HCT116 (cell line): Measurements from ENCODE around the gene FAM204A. TPM values are rescaled to one million over a fixed set of nuclear protein-coding genes. Genes with fewer than 3 reads are reported as not detected.

ENCODE experiments used
- ATAC-seq: fragments of 200-7000 bp; cut with Tn5 transposase; 2 replicates; pipeline ENCODE4 v1.9.1; 2020; ENCODE audit warnings: mild to moderate bottlenecking, moderate library complexity
- BruUV-seq: library from RNA; stranded (reverse); fragments of 400-500 nt; replicated peaks from 2 replicates; lab custom pipeline; 2021; lab: Mats Ljungman, UMichigan
- CTCF ChIA-PET: fragments of 300-600 bp; sonication (Branson Sonifier 250); formaldehyde crosslinking; loops from one replicate; lab custom pipeline; 2021; ENCODE audit warnings: antibody characterized with exemption; lab: Charles Lee
- POLR2A ChIA-PET: fragments of 300-600, 350-600 bp; sonication (Branson Sonifier 250); formaldehyde crosslinking; loops from one replicate; lab custom pipeline; 2021; ENCODE audit warnings: antibody characterized with exemption; lab: Charles Lee
- RAD21 ChIA-PET, 2 experiments: fragments of 300-600 bp; sonication (Branson Sonifier 250); formaldehyde crosslinking; loops; one replicate each; lab custom pipeline; 2023; ENCODE audit warnings: low total read pairs in 2 of 2; ENCODE audit not compliant: uncharacterized antibody in 2 of 2, unreplicated experiment in 2 of 2, low non-redundant PET in 1 of 2; lab: Charles Lee
- DNase-seq: peaks from one replicate; pipeline ENCODE4 v3.0.0-alpha.2; 2010; ENCODE audit warnings: low read depth, low spot score
- H2AFZ ChIP-seq: fragments of 200-600 bp; shearing (Covaris generic), sonication (generic); 2 replicates; pipeline ENCODE4 v1.6.1; 2017; ENCODE audit warnings: low read depth, mixed run types, mixed read lengths, antibody characterized with exemption, low read length; ENCODE audit not compliant: poor library complexity, severe bottlenecking
- H3K27ac ChIP-seq: 2 replicates; pipeline ENCODE4 v1.5.1; 2012; ENCODE audit warnings: low read depth, low read length
- H3K27me3 ChIP-seq: fragments of 200-600 bp; sonication (generic); 2 replicates; pipeline ENCODE4 v1.6.1; 2016; ENCODE audit warnings: mixed run types, low read length, mixed read lengths; ENCODE audit not compliant: insufficient read depth
- H3K36me3 ChIP-seq, 2 experiments: fragments of 200-500 bp in 1 of 2; fragments of 200-600 bp in 1 of 2; sonication (Bioruptor generic) in 1 of 2; sonication (generic) in 1 of 2; 2 replicates each; pipeline versions ENCODE4 v1.5.1 to v1.6.1; 2014 to 2016; ENCODE audit warnings: low read length in 2 of 2, inconsistent platforms in 1 of 2, mixed read lengths in 1 of 2, mixed run types in 1 of 2; ENCODE audit not compliant: insufficient read depth in 2 of 2, control insufficient read depth in 1 of 2
- H3K4me1 ChIP-seq, 2 experiments: fragments of 200-600 bp in 1 of 2; sonication (generic) in 1 of 2; 2 replicates each; pipeline versions ENCODE4 v1.5.1 to v1.6.1; 2012 to 2017; ENCODE audit warnings: low read length in 2 of 2, inconsistent platforms in 1 of 2, mild to moderate bottlenecking in 1 of 2, mixed read lengths in 1 of 2, mixed run types in 1 of 2, moderate library complexity in 1 of 2; ENCODE audit not compliant: insufficient read depth in 2 of 2, control insufficient read depth in 1 of 2
- H3K4me2 ChIP-seq: fragments of 200-600 bp; sonication (generic); 2 replicates; pipeline ENCODE4 v1.6.1; 2017; ENCODE audit warnings: mixed run types, low read length, mixed read lengths
- H3K4me3 ChIP-seq, 2 experiments: fragments of 200-600 bp in 1 of 2; sonication (generic) in 1 of 2; replicated peaks in 1 of 2; 2 replicates each; pipeline ENCODE4 v1.5.1; 2011 to 2016; ENCODE audit warnings: low read length in 2 of 2, control low read depth in 1 of 2, low read depth in 1 of 2, mild to moderate bottlenecking in 1 of 2, mixed read lengths in 1 of 2, mixed run types in 1 of 2
- H3K79me2 ChIP-seq: fragments of 200-600 bp; sonication (generic); 2 replicates; pipeline ENCODE4 v1.6.1; 2017; ENCODE audit warnings: mild to moderate bottlenecking, mixed run types, low read length, moderate library complexity, mixed read lengths; ENCODE audit not compliant: insufficient read depth
- H3K9ac ChIP-seq: fragments of 200-600 bp; sonication (generic); 2 replicates; pipeline ENCODE4 v1.6.1; 2016; ENCODE audit warnings: low read length, mixed read lengths
- H3K9me2 ChIP-seq: fragments of 200-600 bp; sonication (generic), shearing (Covaris generic); 2 replicates; pipeline ENCODE4 v1.6.1; 2017; ENCODE audit warnings: mixed run types, mild to moderate bottlenecking, moderate library complexity; ENCODE audit not compliant: insufficient read depth
- H3K9me3 ChIP-seq, 2 experiments: fragments of 200-500 bp in 1 of 2; fragments of 200-600 bp in 1 of 2; sonication (Bioruptor generic) in 1 of 2; sonication (generic) in 1 of 2; 2 replicates each; pipeline ENCODE4 v1.6.1; 2014 to 2017; ENCODE audit warnings: low read length in 2 of 2, mixed read lengths in 2 of 2, inconsistent platforms in 1 of 2, low read depth in 1 of 2, mild to moderate bottlenecking in 1 of 2, mixed run types in 1 of 2, moderate library complexity in 1 of 2; ENCODE audit not compliant: control insufficient read depth in 1 of 2, insufficient read depth in 1 of 2
- H4K20me1 ChIP-seq: fragments of 200-600 bp; sonication (generic), shearing (Covaris generic); 2 replicates; pipeline ENCODE4 v1.6.1; 2017; ENCODE audit warnings: mixed run types, mild to moderate bottlenecking, moderate library complexity; ENCODE audit not compliant: insufficient read depth
- CBX3 ChIP-seq: IDR thresholded peaks from 2 replicates; pipeline ENCODE4 v1.6.1; 2012; ENCODE audit warnings: low read depth
- CEBPB ChIP-seq: IDR thresholded peaks from 2 replicates; pipeline ENCODE4 v1.6.1; 2012; ENCODE audit warnings: low read depth
- CTCF ChIP-seq, 3 experiments: fragments of 200-600 bp in 1 of 3; sonication (generic) in 1 of 3; IDR thresholded peaks in 2 of 3; conservative IDR thresholded peaks in 1 of 3; 2 replicates each; pipeline ENCODE4 v1.5.1; 2012 to 2017; ENCODE audit warnings: low read depth in 2 of 3, low read length in 2 of 3, antibody characterized with exemption in 1 of 3, borderline replicate concordance in 1 of 3, control low read depth in 1 of 3, mild to moderate bottlenecking in 1 of 3, mixed read lengths in 1 of 3, mixed run types in 1 of 3, moderate library complexity in 1 of 3; ENCODE audit not compliant: insufficient read depth in 1 of 3
- EZH2 ChIP-seq: fragments of 200-600 bp; sonication (generic); IDR thresholded peaks from 2 replicates; pipeline ENCODE4 v1.6.1; 2017; ENCODE audit warnings: antibody characterized with exemption, mixed run types
- EZH2phosphoT487 ChIP-seq: fragments of 200-600 bp; IDR thresholded peaks from 2 replicates; pipeline ENCODE4 v1.6.1; 2018; ENCODE audit warnings: antibody characterized with exemption, borderline replicate concordance
- FOSL1 ChIP-seq: IDR thresholded peaks from 2 replicates; pipeline ENCODE4 v1.6.1; 2012; ENCODE audit warnings: low read depth
- JUND ChIP-seq: IDR thresholded peaks from 2 replicates; pipeline ENCODE4 v1.6.1; 2012
- POLR2A ChIP-seq: IDR thresholded peaks from 2 replicates; pipeline ENCODE4 v1.7.0; 2011; ENCODE audit warnings: borderline replicate concordance; ENCODE audit not compliant: insufficient read depth, insufficient read length; ENCODE audit errors: extremely low read depth
- POLR2AphosphoS5 ChIP-seq: IDR thresholded peaks from 2 replicates; pipeline ENCODE4 v1.6.1; 2011; ENCODE audit warnings: mild to moderate bottlenecking, low read depth, low read length, moderate library complexity
- RAD21 ChIP-seq: IDR thresholded peaks from 2 replicates; pipeline ENCODE4 v1.6.1; 2012; ENCODE audit warnings: low read depth, mild to moderate bottlenecking
- SIN3A ChIP-seq: IDR thresholded peaks from 2 replicates; pipeline ENCODE4 v1.6.1; 2012; ENCODE audit warnings: low read depth
- SP1 ChIP-seq: IDR thresholded peaks from 2 replicates; pipeline ENCODE4 v1.6.1; 2012; ENCODE audit warnings: low read depth
- SRF ChIP-seq: IDR thresholded peaks from 2 replicates; pipeline ENCODE4 v1.6.1; 2012; ENCODE audit warnings: low read depth
- TCF7L2 ChIP-seq: IDR thresholded peaks from 2 replicates; pipeline ENCODE4 v1.7.0; 2011; ENCODE audit warnings: borderline replicate concordance, inconsistent platforms; ENCODE audit not compliant: insufficient read depth, insufficient read length; ENCODE audit errors: extremely low read depth
- YY1 ChIP-seq: IDR thresholded peaks from 2 replicates; pipeline ENCODE4 v1.6.1; 2011; ENCODE audit warnings: low read length, low read depth, moderate library complexity, mild to moderate bottlenecking; ENCODE audit not compliant: insufficient replicate concordance; ENCODE audit errors: extremely low read depth
- ZFX ChIP-seq: fragments of 450-650 bp; IDR thresholded peaks from 2 replicates; pipeline ENCODE4 v1.6.1; 2017
- ZNF274 ChIP-seq: fragments of 200-500 bp; sonication (Bioruptor generic); IDR thresholded peaks from 2 replicates; pipeline ENCODE4 v1.6.1; 2014; ENCODE audit warnings: mild to moderate bottlenecking, low read depth, low read length, inconsistent platforms
- intact Hi-C: fragments of 100-400 bp; cut with micrococcal nuclease; formaldehyde crosslinking; loops from 2 replicates; pipeline ENCODE4 v1.10.0; 2022
- total RNA-seq: library from RNA; stranded (reverse); gene quantifications from one replicate; pipeline ENCODE4 v1.2.1, GENCODE V29; 2021; ENCODE audit not compliant: unreplicated experiment
- TF ChIP-seq, protein P1 (sequence below): IDR thresholded peaks from 2 replicates; pipeline ENCODE4 v1.6.1; 2012; ENCODE audit warnings: low read depth
- TF ChIP-seq, protein P2 (sequence below): IDR thresholded peaks from 2 replicates; pipeline ENCODE4 v1.6.1; 2011; ENCODE audit warnings: mild to moderate bottlenecking, low read length, moderate library complexity; ENCODE audit not compliant: insufficient replicate concordance; ENCODE audit errors: extremely low read depth
- TF ChIP-seq, protein P3 (sequence below): IDR thresholded peaks from 2 replicates; pipeline ENCODE4 v1.6.1; 2012

FAM204A gene
- total RNA-seq, 1 experiment from 2014 or later, result 79.5 TPM

GRCh38 chr10:118321724-118322575 is 20.2 kb downstream of the FAM204A start:
- Histone ChIP-seq H4K20me1 (no peaks in the 10 kb centered on the region), H3K36me3 (peaks cover 19 to 24% of the 10 kb centered on the region in 2 experiments; a peak in 2 of 4 replicates), H3K9me3 (no peaks in the 10 kb centered on the region), H2AFZ (no peak overlapping the region), H3K27ac (no peak overlapping the region), H3K4me1 (no peaks in the 10 kb centered on the region), H3K79me2 (peaks cover 22% of the 10 kb centered on the region), H3K9me2 (no peaks in the 10 kb centered on the region), H3K4me3 (no peak overlapping the region), H3K9ac (no peak overlapping the region), H3K27me3 (no peaks in the 10 kb centered on the region), H3K4me2 (no peak overlapping the region)
- ChIA-PET CTCF (no interaction called here), RAD21 (no interaction called here), POLR2A (no interaction called here)
- DNase-seq (no peak), ATAC-seq (no peak)
- TF ChIP-seq RAD21 (no peak), EZH2 (no peak), CBX3 (no peak), POLR2AphosphoS5 (no peak), ZFX (no peak), ZNF274 (no peak), CEBPB (no peak), CTCF (IDR thresholded peaks at IDR 0.05 in 2 of 3, conservative IDR thresholded peaks at IDR 0.05 in 1 of 3; ENCODE audit: borderline replicate concordance in 1 of 3, insufficient read depth in 1 of 3, low read depth in 2 of 3, low read length in 2 of 3) (no peak), POLR2A (no peak), EZH2phosphoT487 (no peak), FOSL1 (no peak), SIN3A (no peak), SP1 (no peak), YY1 (no peak), TCF7L2 (no peak), SRF (no peak), JUND (no peak)
- TF ChIP-seq, protein P1, sequence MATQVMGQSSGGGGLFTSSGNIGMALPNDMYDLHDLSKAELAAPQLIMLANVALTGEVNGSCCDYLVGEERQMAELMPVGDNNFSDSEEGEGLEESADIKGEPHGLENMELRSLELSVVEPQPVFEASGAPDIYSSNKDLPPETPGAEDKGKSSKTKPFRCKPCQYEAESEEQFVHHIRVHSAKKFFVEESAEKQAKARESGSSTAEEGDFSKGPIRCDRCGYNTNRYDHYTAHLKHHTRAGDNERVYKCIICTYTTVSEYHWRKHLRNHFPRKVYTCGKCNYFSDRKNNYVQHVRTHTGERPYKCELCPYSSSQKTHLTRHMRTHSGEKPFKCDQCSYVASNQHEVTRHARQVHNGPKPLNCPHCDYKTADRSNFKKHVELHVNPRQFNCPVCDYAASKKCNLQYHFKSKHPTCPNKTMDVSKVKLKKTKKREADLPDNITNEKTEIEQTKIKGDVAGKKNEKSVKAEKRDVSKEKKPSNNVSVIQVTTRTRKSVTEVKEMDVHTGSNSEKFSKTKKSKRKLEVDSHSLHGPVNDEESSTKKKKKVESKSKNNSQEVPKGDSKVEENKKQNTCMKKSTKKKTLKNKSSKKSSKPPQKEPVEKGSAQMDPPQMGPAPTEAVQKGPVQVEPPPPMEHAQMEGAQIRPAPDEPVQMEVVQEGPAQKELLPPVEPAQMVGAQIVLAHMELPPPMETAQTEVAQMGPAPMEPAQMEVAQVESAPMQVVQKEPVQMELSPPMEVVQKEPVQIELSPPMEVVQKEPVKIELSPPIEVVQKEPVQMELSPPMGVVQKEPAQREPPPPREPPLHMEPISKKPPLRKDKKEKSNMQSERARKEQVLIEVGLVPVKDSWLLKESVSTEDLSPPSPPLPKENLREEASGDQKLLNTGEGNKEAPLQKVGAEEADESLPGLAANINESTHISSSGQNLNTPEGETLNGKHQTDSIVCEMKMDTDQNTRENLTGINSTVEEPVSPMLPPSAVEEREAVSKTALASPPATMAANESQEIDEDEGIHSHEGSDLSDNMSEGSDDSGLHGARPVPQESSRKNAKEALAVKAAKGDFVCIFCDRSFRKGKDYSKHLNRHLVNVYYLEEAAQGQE, result no peak
- TF ChIP-seq, protein P2, sequence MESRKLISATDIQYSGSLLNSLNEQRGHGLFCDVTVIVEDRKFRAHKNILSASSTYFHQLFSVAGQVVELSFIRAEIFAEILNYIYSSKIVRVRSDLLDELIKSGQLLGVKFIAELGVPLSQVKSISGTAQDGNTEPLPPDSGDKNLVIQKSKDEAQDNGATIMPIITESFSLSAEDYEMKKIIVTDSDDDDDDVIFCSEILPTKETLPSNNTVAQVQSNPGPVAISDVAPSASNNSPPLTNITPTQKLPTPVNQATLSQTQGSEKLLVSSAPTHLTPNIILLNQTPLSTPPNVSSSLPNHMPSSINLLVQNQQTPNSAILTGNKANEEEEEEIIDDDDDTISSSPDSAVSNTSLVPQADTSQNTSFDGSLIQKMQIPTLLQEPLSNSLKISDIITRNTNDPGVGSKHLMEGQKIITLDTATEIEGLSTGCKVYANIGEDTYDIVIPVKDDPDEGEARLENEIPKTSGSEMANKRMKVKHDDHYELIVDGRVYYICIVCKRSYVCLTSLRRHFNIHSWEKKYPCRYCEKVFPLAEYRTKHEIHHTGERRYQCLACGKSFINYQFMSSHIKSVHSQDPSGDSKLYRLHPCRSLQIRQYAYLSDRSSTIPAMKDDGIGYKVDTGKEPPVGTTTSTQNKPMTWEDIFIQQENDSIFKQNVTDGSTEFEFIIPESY, result no peak
- TF ChIP-seq, protein P3, sequence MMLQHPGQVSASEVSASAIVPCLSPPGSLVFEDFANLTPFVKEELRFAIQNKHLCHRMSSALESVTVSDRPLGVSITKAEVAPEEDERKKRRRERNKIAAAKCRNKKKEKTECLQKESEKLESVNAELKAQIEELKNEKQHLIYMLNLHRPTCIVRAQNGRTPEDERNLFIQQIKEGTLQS, result no peak
- BruUV-seq, result no TSS peak
- intact Hi-C loops, result no loop called here
